ENCODE results near the gene COG5. TPM values are rescaled to one million over a fixed set of nuclear protein-coding genes. Genes with fewer than 3 reads are reported as not detected.

The COG5 gene
- polyA plus RNA-seq, 3 donors = 12.7 to 29.0 (median 28.1) TPM

GRCh38 chr7:107591421-107591820, 27.7 kb upstream of the COG5 start:
- Histone ChIP-seq H3K4me2 (replicated peaks; ENCODE audit: extremely low read depth, low read length, poor library complexity, severe bottlenecking) (no peak overlapping the region), H3K4me1 (ENCODE audit: control insufficient read depth in 1 of 2, insufficient read depth in 2 of 2, low read length in 2 of 2) (no peaks in the 10 kb centered on the region), H3K36me3 (replicated peaks in 1 of 2; ENCODE audit: control insufficient read depth in 1 of 2, insufficient read depth in 2 of 2, low read length in 2 of 2) (peaks cover 17 to 34% of the 10 kb centered on the region in 2 donors), H3K9ac (ENCODE audit: insufficient read depth, low read length, poor library complexity, severe bottlenecking) (no peak overlapping the region), H3K27me3 (ENCODE audit: control insufficient read depth in 2 of 2, insufficient read depth in 2 of 2, low read length in 2 of 2) (no peaks in the 10 kb centered on the region), H4K20me1 (ENCODE audit: insufficient read depth, low read length) (no peaks in the 10 kb centered on the region), H3K79me2 (ENCODE audit: insufficient read depth, low read length) (no peaks in the 10 kb centered on the region), H2AFZ (ENCODE audit: insufficient read depth, low read depth, low read length, poor library complexity, severe bottlenecking) (no peak overlapping the region), H3K9me3 (replicated peaks in 1 of 2; ENCODE audit: control insufficient read depth in 1 of 2, insufficient read depth in 1 of 2, low read length in 2 of 2) (no peaks in the 10 kb centered on the region), H3K27ac (ENCODE audit: low read depth in 1 of 2, low read length in 2 of 2) (no peak overlapping the region), H3K4me3 (replicated peaks in 1 of 3; ENCODE audit: low read depth in 2 of 3, low read length in 3 of 3) (no peak overlapping the region)
- H3K36me3 Mint-ChIP-seq = peaks cover 41 to 42% of the 10 kb centered on the region in 2 donors
- no peak for DNase-seq
- H3K27me3 Mint-ChIP-seq (ENCODE audit: low read depth in 3 of 3) = peaks cover 0 to 1% (median 0%) of the 10 kb centered on the region in 3 donors
- intact Hi-C loops (cut with micrococcal nuclease) = no loop called here
- no peaks in the 10 kb centered on the region for H3K9me3 Mint-ChIP-seq
- H3K27ac Mint-ChIP-seq = peak overlapping the region in 1 of 7 donors; percentile 15
- no peaks in the 10 kb centered on the region for H3K4me1 Mint-ChIP-seq
- H3K4me3 Mint-ChIP-seq = no peak overlapping the region
- 96% methylated on average over 3 of the region's 3 CpGs for WGBS (ENCODE audit: insufficient coverage)
- TF ChIP-seq CTCF (IDR thresholded peaks at IDR 0.05) = no peak

GRCh38 chr7:107588529-107589130, 24.9 kb upstream of the COG5 start:
- peaks cover 35 to 40% of the 10 kb centered on the region in 2 donors for H3K36me3 Mint-ChIP-seq
- WGBS (ENCODE audit: insufficient coverage) = no CpG with 5 or more reads among the region's 5 CpGs
- Histone ChIP-seq H4K20me1 (ENCODE audit: insufficient read depth, low read length) (no peaks in the 10 kb centered on the region), H2AFZ (ENCODE audit: insufficient read depth, low read depth, low read length, poor library complexity, severe bottlenecking) (no peak overlapping the region), H3K36me3 (replicated peaks in 1 of 2; ENCODE audit: control insufficient read depth in 1 of 2, insufficient read depth in 2 of 2, low read length in 2 of 2) (peaks cover 12 to 30% of the 10 kb centered on the region in 2 donors), H3K4me3 (replicated peaks in 1 of 3; ENCODE audit: low read depth in 2 of 3, low read length in 3 of 3) (no peak overlapping the region), H3K79me2 (ENCODE audit: insufficient read depth, low read length) (no peaks in the 10 kb centered on the region), H3K27me3 (ENCODE audit: control insufficient read depth in 2 of 2, insufficient read depth in 2 of 2, low read length in 2 of 2) (no peaks in the 10 kb centered on the region), H3K4me2 (replicated peaks; ENCODE audit: extremely low read depth, low read length, poor library complexity, severe bottlenecking) (no peak overlapping the region), H3K27ac (ENCODE audit: low read depth in 1 of 2, low read length in 2 of 2) (no peak overlapping the region), H3K4me1 (ENCODE audit: control insufficient read depth in 1 of 2, insufficient read depth in 2 of 2, low read length in 2 of 2) (no peaks in the 10 kb centered on the region), H3K9ac (ENCODE audit: insufficient read depth, low read length, poor library complexity, severe bottlenecking) (no peak overlapping the region), H3K9me3 (replicated peaks in 1 of 2; ENCODE audit: control insufficient read depth in 1 of 2, insufficient read depth in 1 of 2, low read length in 2 of 2) (no peaks in the 10 kb centered on the region)
- no peaks in the 10 kb centered on the region for H3K4me1 Mint-ChIP-seq
- intact Hi-C loops (cut with micrococcal nuclease) = no loop called here
- H3K4me3 Mint-ChIP-seq = no peak overlapping the region
- no peaks in the 10 kb centered on the region for H3K27me3 Mint-ChIP-seq (ENCODE audit: low read depth in 3 of 3)
- DNase-seq = no peak
- TF ChIP-seq CTCF (IDR thresholded peaks at IDR 0.05) = no peak
- H3K27ac Mint-ChIP-seq = peak overlapping the region in 1 of 7 donors; percentile 42
- peaks cover 0 to 2% (median 0%) of the 10 kb centered on the region in 7 donors for H3K9me3 Mint-ChIP-seq
